ENCODE measurements around the gene PPP1R2C.

- no peak for TF ChIP-seq CTCF (IDR thresholded peaks at IDR 0.05)
- no peak for TF ChIP-seq POLR2AphosphoS5 (IDR thresholded peaks at IDR 0.05; ENCODE audit: low read depth, low read length)
- TF ChIP-seq SIN3A (IDR thresholded peaks at IDR 0.05; ENCODE audit: borderline replicate concordance, insufficient read depth, low read depth, low read length): no peak
- TF ChIP-seq REST (IDR thresholded peaks at IDR 0.05; ENCODE audit: insufficient read depth in 1 of 2, low read depth in 2 of 2, low read length in 1 of 2): no peak
- no peak for TF ChIP-seq TCF7L2 (IDR thresholded peaks at IDR 0.05; ENCODE audit: low read depth, low read length)
Observed at GRCh38 chrX:42751573-42751972, 26.4 kb downstream of the PPP1R2C start.

Measured in Panc1 (cell line).